Measurements from ENCODE around the gene SSTR3. TPM values are rescaled to one million over a fixed set of nuclear protein-coding genes. Genes with fewer than 3 reads are reported as not detected.

Gene SSTR3
- total and polyA plus RNA-seq, 10 of the 15 experiments (the other 5 are each of a cell fraction or from before 2014, with no cell fraction given), result 0.03 to 4.5 (median 2.4) TPM

GRCh38 chr22:37193629-37194191 is 18.6 kb downstream of the SSTR3 start (continued):
- TF ChIP-seq ATF7 (IDR thresholded peaks at IDR 0.05; ENCODE audit: low read depth), result no peak
- no peak for TF ChIP-seq NKRF (conservative IDR thresholded peaks at IDR 0.05)
- TF ChIP-seq RAD51 (IDR thresholded peaks at IDR 0.05), result peak; percentile 73
- no peak for TF ChIP-seq E2F4 (IDR thresholded peaks at IDR 0.05; ENCODE audit: low read depth, low read length)
- TF ChIP-seq MXI1 (IDR thresholded peaks at IDR 0.05; ENCODE audit: low read depth, low read length), result peak; percentile 31; the same call in 1 of the 2 replicates
- TF ChIP-seq EP300 (IDR thresholded peaks at IDR 0.05; ENCODE audit: borderline replicate concordance in 1 of 2, control insufficient read depth in 1 of 2, low read depth in 2 of 2, low read length in 2 of 2), result peak in 1 of 2 experiments; percentile 57; a peak in 1 of 4 replicates
- TF ChIP-seq NFYA (IDR thresholded peaks at IDR 0.05; ENCODE audit: borderline replicate concordance, low read depth, low read length), result no peak
- TF ChIP-seq YBX1 (IDR thresholded peaks at IDR 0.05), result no peak
- TF ChIP-seq SUPT20H (IDR thresholded peaks at IDR 0.05; ENCODE audit: borderline replicate concordance, control insufficient read depth, low read depth, low read length), result no peak
- TF ChIP-seq IRF3 (IDR thresholded peaks at IDR 0.05), result no peak
- TF ChIP-seq SRF (IDR thresholded peaks at IDR 0.05; ENCODE audit: low read depth in 2 of 2, low read length in 2 of 2), result no peak
- no peak for TF ChIP-seq ASH2L (IDR thresholded peaks at IDR 0.05; ENCODE audit: borderline replicate concordance, low read depth)
- TF ChIP-seq RB1 (IDR thresholded peaks at IDR 0.05; ENCODE audit: borderline replicate concordance), result no peak
- TF ChIP-seq EZH2 (IDR thresholded peaks at IDR 0.05; ENCODE audit: borderline replicate concordance, control insufficient read depth, low read depth, low read length), result no peak
- no peak; the same call in 1 of the 2 replicates for TF ChIP-seq MLLT1 (IDR thresholded peaks at IDR 0.05)
- no peak for TF ChIP-seq BCL11A (IDR thresholded peaks at IDR 0.05; ENCODE audit: low read depth, low read length)
- TF ChIP-seq ZNF217 (IDR thresholded peaks at IDR 0.05), result no peak
- no peak for TF ChIP-seq ZNF592 (IDR thresholded peaks at IDR 0.05)

All from GM12878 (cell line).